SK-N-SH treated with all-trans-retinoic acid at 6 μM for 48 hours (cell line): ENCODE data around the gene PSMB1.

ENCODE experiments used
- CSDC2 ChIP-seq: fragments of 250-450 bp; sonication (Bioruptor Pico); IDR thresholded peaks from 2 replicates; pipeline ENCODE4 v1.5.0; 2020; ENCODE audit warnings: mild to moderate bottlenecking, moderate library complexity
- CSRNP3 ChIP-seq: fragments of 250-450 bp; sonication (Bioruptor Pico); IDR thresholded peaks from 2 replicates; pipeline ENCODE4 v1.5.1; 2021; ENCODE audit warnings: mild to moderate bottlenecking, moderate library complexity
- ISL1 ChIP-seq: fragments of 250-450 bp; sonication (Bioruptor Pico); IDR thresholded peaks from 2 replicates; pipeline ENCODE4 v2.1.2; 2022; ENCODE audit warnings: mild to moderate bottlenecking, moderate library complexity
- POU6F1 ChIP-seq: fragments of 250-450 bp; sonication (Bioruptor Pico); IDR thresholded peaks from 2 replicates; pipeline ENCODE4 v1.8.0; 2021; ENCODE audit warnings: low read depth, mild to moderate bottlenecking, moderate library complexity, borderline replicate concordance
- ZNF70 ChIP-seq: fragments of 450-650 bp; formaldehyde crosslinking; IDR thresholded peaks from 2 replicates; pipeline ENCODE4 v1.5.0; 2020; ENCODE audit warnings: mild to moderate bottlenecking, moderate library complexity
- ZNF8 ChIP-seq: fragments of 450-650 bp; formaldehyde crosslinking; IDR thresholded peaks from 2 replicates; pipeline ENCODE4 v1.5.0; 2020; ENCODE audit warnings: mild to moderate bottlenecking, moderate library complexity

- TF ChIP-seq CSDC2 (CRISPR knock-in tag) (no peak), ZNF8 (CRISPR knock-in tag) (no peak), ZNF70 (CRISPR knock-in tag) (no peak), CSRNP3 (CRISPR knock-in tag) (no peak), POU6F1 (CRISPR knock-in tag) (no peak), ISL1 (CRISPR knock-in tag) (no peak)
Measured at GRCh38 chr6:170584181-170584953, 31.3 kb upstream of the PSMB1 start, which contains the start of gene PDCD2.
